Loucy (cell line): ENCODE data around the gene LTC4S.
A peak's percentile ranks its signal among the peaks of the same experiment; 100 is the strongest.

ENCODE experiments used
- CTCF ChIP-seq: fragments of 200-600 bp; sonication (generic); conservative IDR thresholded peaks from 2 replicates; pipeline ENCODE4 v1.5.1; 2014; ENCODE audit warnings: mild to moderate bottlenecking, antibody characterized with exemption, low read length
- EZH2phosphoT487 ChIP-seq: fragments of 200-600 bp; IDR thresholded peaks from 2 replicates; pipeline ENCODE4 v1.6.1; 2018; ENCODE audit warnings: antibody characterized with exemption, mild to moderate bottlenecking, moderate library complexity, borderline replicate concordance

DNA sequence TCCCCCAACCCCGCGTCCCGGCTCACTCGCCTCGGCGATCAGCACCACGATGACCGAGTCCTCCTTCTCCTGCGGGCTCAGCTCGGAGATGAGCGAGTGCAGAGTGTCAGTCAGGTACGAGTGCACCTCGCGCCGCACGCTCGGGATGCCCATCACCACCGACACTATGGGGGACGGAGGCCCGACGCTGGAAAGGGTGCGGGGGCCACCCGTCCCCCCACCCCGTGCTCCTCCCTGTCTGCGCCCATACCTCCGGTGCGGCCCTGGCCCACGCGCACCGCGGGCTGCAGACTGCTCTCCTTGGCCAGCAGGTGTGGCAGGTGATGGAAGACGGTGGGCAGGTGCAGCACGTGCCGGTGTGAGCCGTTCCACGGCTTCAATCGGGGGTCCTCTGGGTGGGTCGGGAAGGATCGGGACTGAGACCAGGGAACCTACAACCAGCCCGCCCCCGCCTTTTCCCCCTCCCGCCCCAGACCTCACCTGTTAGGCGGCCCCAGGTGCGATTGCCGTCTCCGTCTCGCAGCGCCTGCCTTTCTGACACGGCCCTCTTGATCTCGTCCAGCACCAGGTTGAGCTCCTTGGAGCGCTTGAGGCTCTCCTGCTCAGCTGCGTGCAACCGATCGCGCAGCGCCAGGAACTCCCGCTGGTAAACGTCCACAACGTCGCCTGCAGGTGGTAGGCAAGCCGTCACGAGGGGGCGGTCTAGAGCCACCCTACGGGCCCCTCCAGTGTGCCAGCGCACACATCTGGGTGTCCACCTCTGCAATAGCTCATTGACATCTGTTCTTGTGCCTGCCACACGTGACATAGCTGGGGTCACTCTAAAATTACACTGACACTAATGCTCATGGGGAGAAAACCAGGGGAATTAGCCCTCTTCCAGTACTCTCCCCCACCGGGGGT, 7.8 kb downstream of the LTC4S start:
- TF ChIP-seq CTCF (peak; percentile 26; the same call in 1 of the 2 replicates), EZH2phosphoT487 (no peak)
